Motor neuron (in vitro differentiated cells): ENCODE measurements around the gene INPP4B. TPM values are rescaled to one million over a fixed set of nuclear protein-coding genes. Genes with fewer than 3 reads are reported as not detected.
"Not testable (repeated sequence)": the region's sequence is repeated elsewhere in the genome, so short reads cannot be mapped to it uniquely, and the experiment has no call there.

Source experiments
- ATAC-seq, 8 experiments: fragments of 200-7000 bp; cut with Tn5 transposase; replicated peaks in 6 of 8; 2 replicates each; pipeline ENCODE4 v1.8.0; 2021; ENCODE audit warnings: mild to moderate bottlenecking in 8 of 8, moderate library complexity in 8 of 8
- H3K27ac ChIP-seq, 2 donors: fragments of 250-450 bp; sonication (Bioruptor Pico); 2 replicates each; pipeline ENCODE4 v1.9.0; 2021; ENCODE audit warnings: antibody characterized with exemption in 2 of 2, mild to moderate bottlenecking in 2 of 2, moderate library complexity in 1 of 2
- H3K4me1 ChIP-seq, 2 donors: fragments of 250-450 bp; sonication (Bioruptor Pico); replicated peaks in 1 of 2; 2 replicates each; pipeline ENCODE4 v1.6.1; 2021; ENCODE audit warnings: antibody characterized with exemption in 2 of 2, mild to moderate bottlenecking in 2 of 2, moderate library complexity in 1 of 2
- H3K4me3 ChIP-seq, 5 donors: fragments of 250-450 bp; sonication (Bioruptor Pico); 2 replicates each; pipeline ENCODE4 v1.9.0; 2021; ENCODE audit warnings: antibody characterized with exemption in 5 of 5, mild to moderate bottlenecking in 5 of 5, moderate library complexity in 4 of 5
- WGBS, 10 experiments: fragments of 450-650 bp; shearing (Covaris generic); methylation state at CpG; one replicate each; pipeline ENCODE4 v1.0.0; 2022; 5-methylcytosine and 5-hydroxymethylcytosine counted together
- in situ Hi-C, 9 experiments: fragments of 400-800 bp; cut with MboI; loops; one replicate each; pipeline ENCODE4 v1.15.0; 2021; ENCODE audit warnings: low sequenced_read_pairs in 9 of 9, low pct_unique_long_range_greater_than_20kb in 2 of 9; ENCODE audit not compliant: unreplicated experiment in 9 of 9
- total RNA-seq, 8 experiments: library from RNA; unstranded; fragments of 300-600 nt; gene quantifications; 2 replicates each; pipeline versions ENCODE4 v1.2.3 to v1.2.4, GENCODE V29; 2022

Gene INPP4B
- total RNA-seq, 8 experiments from 2014 or later = 0.54 to 62.3 (median 3.9) TPM

GRCh38 chr4:142690406-142691163 lies 155.5 kb downstream of the INPP4B start:
- Histone ChIP-seq H3K4me1 (no peaks in the 10 kb centered on the region), H3K27ac (no peak overlapping the region), H3K4me3 (no peak overlapping the region)
- WGBS, 10 experiments = 72 to 100% (median 85%) methylated on average over 2 to 4 of the region's 4 CpGs; no CpG with 5 or more reads in 1 of the 10 experiments
- in situ Hi-C loops = no loop called here
- no peak for ATAC-seq

GRCh38 chr4:142687547-142688275 lies 158.4 kb downstream of the INPP4B start:
- WGBS, 10 experiments = 49 to 100% (median 80%) methylated on average over 1 to 5 of the region's 6 CpGs; no CpG with 5 or more reads in 1 of the 10 experiments
- H3K27ac ChIP-seq = no peak overlapping the region
- no peaks in the 10 kb centered on the region for H3K4me1 ChIP-seq
- no peak overlapping the region for H3K4me3 ChIP-seq
- no peak for ATAC-seq
- in situ Hi-C loops = no loop called here

- ATAC-seq = no peak
- WGBS, 10 experiments = 33 to 100% (median 71%) methylated on average over 1 of the region's 1 CpG; no CpG with 5 or more reads in 2 of the 10 experiments
Observed at GRCh38 chr4:142686081-142686480, 160.0 kb downstream of the INPP4B start.

GRCh38 chr4:142683997-142684396 lies 162.1 kb downstream of the INPP4B start:
- Histone ChIP-seq H3K4me3 (no peak overlapping the region), H3K27ac (no peak overlapping the region), H3K4me1 (no peaks in the 10 kb centered on the region)
- ATAC-seq = no peak
- in situ Hi-C loops = no loop called here
- 80 to 100% (median 94%) methylated on average over 1 to 3 of the region's 3 CpGs for WGBS, 10 experiments

More at GRCh38 chr4:142686081-142686480, 160.0 kb downstream of the INPP4B start:
- no peak overlapping the region for H3K27ac ChIP-seq
- H3K4me1 ChIP-seq = no peaks in the 10 kb centered on the region
- in situ Hi-C loops = no loop called here
- H3K4me3 ChIP-seq = no peak overlapping the region

GRCh38 chr4:142683503-142683902 lies 162.6 kb downstream of the INPP4B start:
- in situ Hi-C loops = no loop called here
- no peaks in the 10 kb centered on the region for H3K4me1 ChIP-seq
- 50 to 100% (median 95%) methylated on average over 1 to 2 of the region's 2 CpGs; no CpG with 5 or more reads in 1 of the 10 experiments for WGBS, 10 experiments
- ATAC-seq = no peak
- H3K27ac ChIP-seq = no peak overlapping the region
- H3K4me3 ChIP-seq = no peak overlapping the region

GRCh38 chr4:142671516-142671915 lies 174.6 kb downstream of the INPP4B start:
- in situ Hi-C loops = no loop called here
- no peak overlapping the region for H3K4me3 ChIP-seq
- no peak for ATAC-seq
- WGBS, 10 experiments = 62 to 100% (median 86%) methylated on average over 1 to 2 of the region's 2 CpGs; no CpG with 5 or more reads in 3 of the 10 experiments
- no peaks in the 10 kb centered on the region for H3K4me1 ChIP-seq
- no peak overlapping the region for H3K27ac ChIP-seq

GRCh38 chr4:142663828-142664227 lies 182.3 kb downstream of the INPP4B start:
- in situ Hi-C loops = no loop called here
- ATAC-seq = no peak
- H3K27ac ChIP-seq = no peak overlapping the region
- H3K4me1 ChIP-seq = no peaks in the 10 kb centered on the region
- no peak overlapping the region for H3K4me3 ChIP-seq
- 0 to 85% (median 55%) methylated on average over 1 of the region's 1 CpG; no CpG with 5 or more reads in 2 of the 10 experiments for WGBS, 10 experiments

GRCh38 chr4:142660728-142661127 lies 185.4 kb downstream of the INPP4B start:
- Histone ChIP-seq H3K4me1 (no peaks in the 10 kb centered on the region), H3K27ac (no peak overlapping the region), H3K4me3 (no peak overlapping the region)
- in situ Hi-C loops = no loop called here
- ATAC-seq = no peak
- 60 to 100% (median 73%) methylated on average over 1 to 4 of the region's 8 CpGs; no CpG with 5 or more reads in 4 of the 10 experiments for WGBS, 10 experiments

- no peak overlapping the region for H3K4me3 ChIP-seq
- in situ Hi-C loops = no loop called here
- no peaks in the 10 kb centered on the region for H3K4me1 ChIP-seq
- no peak for ATAC-seq
- WGBS, 10 experiments = 46 to 100% (median 88%) methylated on average over 1 to 4 of the region's 5 CpGs; no CpG with 5 or more reads in 4 of the 10 experiments
- no peak overlapping the region for H3K27ac ChIP-seq
Observed at GRCh38 chr4:142656178-142656577, 189.9 kb downstream of the INPP4B start.

GRCh38 chr4:142648378-142648777 lies 197.7 kb downstream of the INPP4B start:
- Histone ChIP-seq H3K4me1 (no peaks in the 10 kb centered on the region), H3K27ac (no peak overlapping the region), H3K4me3 (no peak overlapping the region)
- WGBS, 10 experiments = 0 to 83% (median 62%) methylated on average over 1 to 4 of the region's 5 CpGs; no CpG with 5 or more reads in 2 of the 10 experiments
- ATAC-seq = no peak
- in situ Hi-C loops = no loop called here

GRCh38 chr4:142645475-142646108 lies 200.5 kb downstream of the INPP4B start:
- H3K27ac ChIP-seq = no peak overlapping the region
- no peak for ATAC-seq
- in situ Hi-C loops = no loop called here
- H3K4me3 ChIP-seq = no peak overlapping the region
- no peaks in the 10 kb centered on the region for H3K4me1 ChIP-seq
- 30 to 73% (median 61%) methylated on average over 2 to 4 of the region's 4 CpGs for WGBS, 10 experiments

GRCh38 chr4:142644628-142645027 lies 201.5 kb downstream of the INPP4B start:
- H3K4me1 ChIP-seq, H3K4me3 ChIP-seq, ATAC-seq, H3K27ac ChIP-seq, in situ Hi-C loops: not testable (repeated sequence)
- 29 to 100% (median 88%) methylated on average over 1 of the region's 1 CpG; no CpG with 5 or more reads in 6 of the 10 experiments for WGBS, 10 experiments

- Histone ChIP-seq H3K4me3 (no peak overlapping the region), H3K4me1 (no peaks in the 10 kb centered on the region), H3K27ac (no peak overlapping the region)
- no peak for ATAC-seq
- 35 to 100% (median 94%) methylated on average over 1 to 2 of the region's 2 CpGs; no CpG with 5 or more reads in 1 of the 10 experiments for WGBS, 10 experiments
- in situ Hi-C loops = no loop called here
Observed at GRCh38 chr4:142637614-142638013, 208.5 kb downstream of the INPP4B start.
